HG03095 (cell line): Measurements from ENCODE around the gene KCNA3.

ENCODE experiments used
- ATAC-seq: cut with Tn5 transposase; IDR thresholded peaks from one replicate; pipeline ENCODE4 v1.9.1; 2021; ENCODE audit warnings: moderate library complexity; ENCODE audit not compliant: unreplicated experiment

KCNA3 gene

DNA sequence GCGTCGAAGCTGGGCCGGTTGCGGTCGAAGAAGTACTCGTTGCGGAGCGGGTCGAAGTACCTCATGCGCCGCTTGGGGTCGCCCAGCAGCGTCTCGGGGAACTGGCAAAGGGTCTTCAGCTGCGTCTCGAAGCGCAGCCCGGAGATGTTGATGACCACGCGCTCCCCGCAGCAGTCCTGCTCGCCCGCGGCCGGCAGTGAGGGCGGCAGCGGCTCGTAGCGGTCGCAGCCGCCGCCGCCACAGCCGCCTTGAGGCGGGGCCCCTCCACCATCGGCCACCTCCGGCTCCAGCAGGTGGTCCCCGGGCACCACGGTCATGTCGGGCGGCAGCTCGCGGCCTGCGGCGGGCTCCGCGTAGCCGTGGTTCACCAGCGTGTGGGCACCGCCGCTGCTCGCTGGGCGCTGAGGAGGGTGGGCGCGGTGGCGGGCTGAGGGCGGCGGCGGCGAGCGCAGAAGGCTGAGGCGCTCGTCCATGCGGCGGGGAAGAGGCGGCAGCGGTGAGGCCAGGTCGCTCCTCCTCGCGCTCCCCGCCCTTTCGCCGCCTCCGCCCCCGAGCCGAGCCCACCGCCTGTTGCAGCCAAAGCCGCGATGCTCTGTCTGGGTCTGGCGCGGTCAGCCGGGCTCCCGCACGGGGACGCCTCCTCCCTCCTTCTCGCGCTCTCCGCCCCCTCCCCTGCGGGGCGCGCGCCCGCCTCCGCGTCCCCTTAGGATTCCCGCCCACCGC lies at the start of gene KCNA3:
Gene KCNA3 (minus strand): TSS at position 604 of the 723 bp plus-strand sequence. CDS start 131 bp downstream, at position 473.
- no peak for ATAC-seq

DNA sequence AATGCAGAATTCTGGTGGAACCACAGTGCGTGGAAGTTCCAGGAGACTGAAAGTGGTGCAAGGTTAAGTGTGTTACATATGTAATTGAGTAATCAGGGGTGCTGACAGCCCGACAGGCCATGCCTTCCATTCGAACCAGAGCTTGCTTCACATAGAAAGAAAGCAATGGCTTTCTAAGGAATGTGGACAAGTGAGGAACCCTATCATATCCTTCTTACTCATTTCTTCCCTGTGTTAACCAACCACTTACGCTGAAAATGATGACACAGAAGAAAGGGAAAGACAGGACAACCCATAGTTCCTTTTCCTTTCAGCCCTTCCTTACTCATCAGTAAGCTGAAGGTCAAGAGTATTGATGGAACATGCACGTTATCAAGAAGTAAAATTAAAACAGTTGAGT lies 48.1 kb upstream of the KCNA3 start:
- ATAC-seq, result no peak

DNA sequence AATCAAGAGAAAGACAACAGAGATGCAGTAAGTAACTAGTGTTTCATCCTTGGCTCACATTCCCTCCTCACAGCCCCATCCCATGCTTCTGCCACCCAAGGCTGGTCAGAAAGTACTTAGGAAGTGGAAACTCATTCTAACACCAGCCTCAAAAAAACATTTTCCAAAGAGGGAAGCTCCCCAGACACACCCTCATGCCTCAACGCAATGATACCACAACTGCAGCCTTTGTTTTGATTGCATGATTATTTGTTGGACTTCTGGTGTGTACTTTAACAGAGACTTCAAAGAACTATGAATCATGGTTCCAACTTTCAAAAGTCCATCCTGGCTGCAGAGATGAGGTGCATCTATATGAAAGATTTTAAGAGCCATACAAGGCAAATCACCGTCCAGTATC lies 45.2 kb upstream of the KCNA3 start:
- no peak for ATAC-seq

DNA sequence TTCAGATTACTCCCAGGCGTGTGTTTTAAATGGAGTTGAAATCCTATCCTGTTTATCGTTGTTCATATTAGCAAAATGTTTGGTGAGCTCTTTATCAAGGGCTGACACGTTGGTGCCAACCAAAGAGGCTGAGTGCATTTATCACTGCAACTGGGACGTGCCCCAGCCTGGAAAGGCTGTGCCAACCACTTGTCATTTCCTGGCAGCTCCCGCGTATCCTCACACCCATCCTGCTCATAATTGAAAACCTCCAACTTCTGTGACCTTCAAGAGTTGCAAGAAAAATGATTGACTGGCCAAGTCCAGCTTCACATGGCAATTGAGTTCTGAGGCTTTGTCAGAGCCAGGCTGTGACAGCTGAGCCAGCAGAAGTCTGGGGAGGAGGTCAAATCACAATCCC lies 43.7 kb upstream of the KCNA3 start:
- ATAC-seq, result no peak

DNA sequence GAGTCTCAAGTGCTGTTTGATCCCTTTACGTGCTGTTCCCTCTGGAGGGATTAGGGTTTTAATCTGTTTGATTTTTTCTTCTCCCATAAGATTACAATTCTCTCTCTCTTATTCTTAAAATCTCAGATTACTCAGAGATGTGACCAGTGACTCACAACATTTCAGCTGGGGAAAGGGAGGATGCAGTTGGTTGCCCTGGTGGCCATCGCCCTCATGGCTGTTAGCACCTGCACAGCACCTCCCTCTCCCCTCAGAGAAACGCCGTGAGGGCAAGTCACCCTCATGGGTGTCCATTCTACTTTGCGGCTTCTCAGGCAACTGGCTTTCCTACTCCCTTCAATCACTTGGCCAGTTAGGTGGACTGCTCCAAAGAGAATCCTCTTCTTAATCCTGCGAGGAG lies 42.4 kb upstream of the KCNA3 start:
- no peak for ATAC-seq

DNA sequence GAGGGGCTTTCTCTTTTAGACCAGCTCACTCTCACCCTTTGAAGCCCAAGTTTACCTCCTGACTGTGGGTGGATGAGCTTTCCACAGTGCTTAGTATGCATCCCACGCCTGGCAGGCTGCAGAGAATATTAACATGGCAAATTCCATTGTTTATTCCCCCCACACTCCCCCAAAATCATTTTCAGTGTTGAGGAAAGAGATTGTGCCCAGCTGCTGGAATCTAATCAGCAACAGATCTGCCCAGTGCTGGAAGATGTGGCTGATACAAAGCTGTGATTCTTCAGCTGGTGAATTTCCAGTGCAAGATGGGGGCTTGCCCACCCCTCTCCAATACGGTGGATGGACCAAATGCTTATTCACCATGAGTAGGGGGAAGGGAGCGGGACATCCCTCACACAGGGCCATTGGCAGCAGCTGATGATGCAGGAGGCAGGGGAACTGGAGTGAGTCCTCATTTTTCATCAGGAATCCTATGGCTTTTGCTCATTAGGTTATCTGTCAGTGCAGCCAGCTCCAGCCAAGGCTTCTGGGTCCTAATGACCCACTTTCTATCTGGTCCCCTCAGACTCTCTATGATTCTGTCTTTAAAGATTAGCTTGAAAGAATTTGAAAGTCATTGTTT lies 39.7 kb upstream of the KCNA3 start:
- ATAC-seq, result no peak

DNA sequence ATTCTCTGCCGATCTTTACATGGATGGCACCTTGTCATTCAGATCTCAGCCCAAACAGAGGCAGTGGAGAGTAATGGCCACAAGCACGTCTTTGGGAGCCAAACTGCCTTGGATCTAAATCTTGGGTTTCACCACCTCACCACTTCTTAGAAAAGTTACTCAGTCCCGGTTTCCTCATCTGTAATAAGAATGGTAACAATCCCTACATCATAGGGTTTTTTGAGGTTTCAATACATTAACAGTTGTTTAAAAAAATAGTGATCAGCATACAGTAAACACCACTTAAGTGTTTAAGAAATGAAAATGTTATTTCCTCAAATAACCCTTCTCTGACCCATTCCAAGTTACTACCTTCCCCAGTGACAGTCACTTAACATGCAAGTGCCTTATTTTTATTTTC lies 38.5 kb upstream of the KCNA3 start:
- no peak for ATAC-seq

DNA sequence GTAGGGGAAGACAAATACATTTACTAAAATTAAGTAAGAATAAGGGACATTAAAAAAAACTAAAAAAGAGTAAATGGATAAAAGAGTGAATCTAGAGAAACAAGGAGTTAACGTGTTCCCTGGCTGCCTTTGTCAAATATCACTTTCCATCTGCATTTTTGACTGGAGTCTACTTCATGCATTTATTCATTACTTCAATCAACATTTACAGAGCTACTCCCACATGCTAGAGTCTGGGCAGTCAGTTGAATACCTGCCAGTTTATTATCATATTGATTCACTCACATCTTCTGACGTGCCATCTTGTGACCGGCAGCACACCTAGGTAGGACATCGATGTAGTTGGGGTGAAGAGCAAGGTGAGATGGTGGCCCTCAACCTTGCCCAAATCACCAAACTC lies 35.6 kb upstream of the KCNA3 start:
- no peak for ATAC-seq

DNA sequence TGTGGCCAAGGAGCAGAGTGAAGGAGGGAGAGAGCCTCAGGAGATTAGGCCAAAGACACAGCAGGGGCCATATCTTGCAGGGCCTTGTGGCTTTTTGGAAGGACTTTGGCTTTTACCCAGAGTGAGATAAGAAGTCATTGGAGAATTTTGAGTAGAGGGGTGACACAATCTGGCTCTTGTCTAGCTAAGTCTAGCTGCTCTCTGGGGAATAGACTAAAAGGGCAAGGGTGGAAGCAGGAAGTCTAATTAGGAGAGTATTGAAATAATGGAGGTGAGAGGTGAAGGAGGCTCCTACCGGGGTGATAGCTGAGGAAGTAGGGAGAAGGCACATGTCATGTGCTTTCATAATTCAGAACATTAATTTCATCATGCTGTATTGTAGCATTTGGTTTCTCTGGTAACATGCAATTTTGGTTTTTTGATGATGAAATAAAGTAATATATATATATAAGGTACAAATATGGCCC lies 34.3 kb upstream of the KCNA3 start:
- ATAC-seq, result no peak

DNA sequence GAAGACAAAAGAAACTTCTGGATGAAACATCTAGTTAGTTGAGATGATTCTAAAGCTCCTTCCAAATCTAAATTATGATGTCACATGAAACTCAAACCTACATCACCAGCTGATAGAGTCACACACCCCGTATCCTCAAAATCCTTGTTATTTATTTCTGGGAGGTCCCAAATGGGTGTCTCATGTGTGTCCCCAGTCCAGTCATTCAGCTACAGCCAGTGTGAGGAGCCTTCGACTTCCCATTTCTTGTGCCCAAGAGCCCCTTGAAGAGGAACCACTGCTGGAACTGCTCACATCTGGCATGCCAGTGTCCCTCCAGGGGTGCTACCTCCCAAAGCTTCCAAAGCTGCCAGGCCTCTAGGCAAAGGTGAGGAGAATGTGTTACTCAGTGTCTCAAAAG lies 32.5 kb upstream of the KCNA3 start:
- ATAC-seq, result no peak

DNA sequence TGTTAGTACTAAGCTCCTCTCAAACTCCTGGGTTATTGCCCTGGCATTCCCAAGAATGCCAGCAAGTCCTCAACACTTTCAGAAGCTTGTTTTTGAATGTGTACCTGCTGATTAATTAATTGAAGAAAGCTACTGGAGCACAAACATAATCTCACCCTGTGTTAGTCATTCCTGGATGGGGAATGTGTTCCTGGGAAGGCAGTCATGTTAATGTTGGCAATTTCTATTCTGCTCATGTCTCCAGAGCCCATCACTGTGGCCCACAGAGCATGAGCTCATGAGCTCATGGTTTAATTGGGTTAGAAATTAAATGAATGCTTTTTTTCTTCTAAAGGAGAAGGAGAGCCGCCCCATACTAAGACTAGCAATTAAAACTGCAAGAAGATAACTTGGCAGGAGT lies 31.9 kb upstream of the KCNA3 start:
- ATAC-seq, result no peak

DNA sequence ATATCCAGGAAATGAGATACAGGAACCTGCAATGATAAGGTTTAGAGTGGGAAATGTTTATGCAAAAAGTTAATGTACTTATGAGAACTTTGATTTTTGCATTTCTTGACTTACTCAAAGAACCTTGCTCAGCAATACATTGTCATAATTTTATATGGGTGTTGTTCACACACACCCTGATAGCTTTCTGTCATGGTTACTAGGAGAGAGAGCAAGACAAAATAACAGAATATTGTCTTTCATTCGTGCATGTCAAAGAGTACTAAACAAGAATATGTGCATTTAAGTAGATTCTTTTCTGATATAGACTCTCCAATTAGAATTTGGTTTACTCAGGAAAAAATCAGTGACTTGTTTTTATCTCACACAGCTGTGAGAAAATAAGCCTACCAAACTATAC lies 27.5 kb upstream of the KCNA3 start:
- no peak for ATAC-seq

DNA sequence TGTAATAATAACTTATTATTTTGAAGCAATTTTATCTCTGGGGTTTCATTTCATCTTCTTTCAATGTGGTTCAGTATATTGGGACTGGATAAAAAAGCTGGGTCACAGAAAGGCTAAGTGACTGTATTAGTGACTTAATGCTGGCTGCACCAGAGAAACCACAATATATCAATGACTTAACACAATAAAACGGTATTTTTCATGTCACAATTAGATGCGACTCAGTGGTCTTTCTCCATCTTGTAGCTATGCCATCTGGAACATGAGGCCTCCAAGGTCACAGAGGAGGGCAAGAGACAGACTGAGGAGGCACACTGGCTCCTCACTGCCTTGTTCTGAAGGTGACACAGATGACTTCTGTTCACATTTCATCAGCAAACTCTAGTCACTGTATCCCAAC lies 26.0 kb upstream of the KCNA3 start:
- no peak for ATAC-seq

DNA sequence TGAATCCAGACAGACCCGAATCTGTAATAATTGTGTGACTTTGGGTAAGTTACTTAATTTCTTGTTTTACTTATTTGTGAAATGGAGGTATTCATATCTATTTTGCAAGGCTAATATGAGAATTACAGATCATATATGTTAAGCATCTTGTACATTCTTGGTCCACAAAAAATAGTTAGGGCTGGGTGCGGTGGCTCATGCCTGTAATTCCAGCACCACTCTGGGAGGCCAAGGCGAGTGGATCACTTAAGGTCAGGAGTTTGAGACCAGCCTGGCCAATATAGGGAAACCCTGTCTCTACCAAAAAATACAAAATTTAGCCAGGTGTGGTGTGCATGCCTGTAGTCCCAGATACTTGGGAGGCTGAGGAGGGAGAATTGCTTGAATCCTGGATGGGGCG lies 22.9 kb upstream of the KCNA3 start:
- ATAC-seq, result no peak

DNA sequence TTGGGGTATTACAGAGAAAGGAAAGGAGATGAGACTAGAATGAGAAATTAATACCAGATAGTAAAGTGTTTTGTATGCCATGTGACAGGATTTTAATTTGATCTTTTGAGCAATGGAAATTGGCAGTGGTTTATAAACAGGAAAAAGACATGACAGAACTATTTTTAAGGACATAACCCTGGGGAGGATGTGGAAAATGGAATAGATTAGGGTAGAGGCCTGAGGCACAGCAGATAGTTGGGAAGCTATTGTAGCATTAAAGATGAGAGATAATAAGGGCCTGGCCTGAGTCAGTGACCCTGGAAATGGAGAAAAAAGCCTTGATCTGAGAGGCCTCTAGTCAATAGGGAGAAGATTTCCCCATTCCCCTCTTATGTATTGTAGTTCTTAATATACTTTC lies 22.1 kb upstream of the KCNA3 start:
- no peak for ATAC-seq

DNA sequence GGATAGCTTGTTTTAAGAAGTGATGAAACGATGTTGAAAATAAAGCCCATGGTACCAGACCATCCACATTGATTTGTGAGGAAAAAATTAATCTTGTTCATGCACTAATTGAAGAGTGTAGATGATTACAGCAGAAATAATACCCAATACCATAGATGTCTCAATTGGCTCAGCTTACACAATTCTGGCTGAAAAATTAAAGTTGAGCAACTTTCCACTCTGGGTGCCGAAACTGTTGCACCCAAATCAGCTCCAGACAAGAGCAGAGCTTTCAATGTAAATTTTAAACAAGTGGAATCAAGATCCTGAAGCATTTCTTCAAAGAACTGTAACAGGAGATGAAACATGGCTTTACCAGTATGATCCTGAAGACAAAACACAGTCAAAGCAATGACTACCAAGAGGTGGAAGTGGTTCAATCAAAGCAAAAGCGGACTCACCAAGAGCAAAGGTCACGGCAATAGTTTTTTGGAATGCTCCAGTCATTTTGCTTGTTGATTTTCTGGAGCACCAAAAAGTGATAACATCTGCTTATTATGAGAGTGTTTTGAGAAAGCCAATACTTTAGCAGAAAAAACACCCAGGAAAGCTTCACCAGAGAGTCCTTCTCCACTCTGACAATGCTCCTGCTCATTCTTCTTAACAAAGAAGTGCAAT lies 16.1 kb upstream of the KCNA3 start:
- no peak for ATAC-seq

DNA sequence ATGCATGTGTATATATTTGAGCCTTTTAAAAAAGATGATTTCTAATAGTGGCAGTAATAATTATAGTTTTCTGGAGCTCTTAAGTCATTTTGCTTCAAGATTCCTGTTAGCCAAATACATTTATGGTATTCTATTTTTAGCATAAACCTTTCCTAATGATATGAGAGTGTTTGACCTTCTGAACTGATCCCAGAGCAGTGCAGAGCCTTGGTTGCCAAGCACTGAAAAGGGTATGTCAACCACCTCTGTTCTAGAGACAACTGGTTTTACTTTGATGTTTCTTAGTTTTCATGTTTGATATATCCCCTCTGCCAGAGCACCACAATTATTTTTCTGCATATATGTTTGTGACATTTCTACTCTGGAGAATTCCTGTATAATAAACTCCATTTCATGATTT lies 15.1 kb upstream of the KCNA3 start:
- ATAC-seq, result no peak

DNA sequence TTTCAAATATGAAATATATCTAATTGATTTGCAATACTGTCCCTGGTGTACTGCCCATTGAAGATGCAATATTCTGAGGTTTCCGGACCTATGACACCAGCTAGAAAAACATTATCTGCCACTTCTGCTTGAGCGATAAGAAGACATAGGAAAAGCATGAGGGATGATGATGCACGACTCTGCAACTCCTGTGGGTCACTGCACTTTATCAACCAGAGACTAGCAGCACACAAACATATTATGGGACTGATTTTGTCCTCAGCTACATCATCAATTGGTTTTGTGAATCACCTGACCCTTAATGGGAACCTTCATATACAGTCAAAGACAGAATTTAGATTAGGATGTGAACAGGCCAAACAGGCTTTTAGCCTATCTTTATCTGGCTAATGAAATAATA lies 13.8 kb upstream of the KCNA3 start:
- no peak for ATAC-seq

DNA sequence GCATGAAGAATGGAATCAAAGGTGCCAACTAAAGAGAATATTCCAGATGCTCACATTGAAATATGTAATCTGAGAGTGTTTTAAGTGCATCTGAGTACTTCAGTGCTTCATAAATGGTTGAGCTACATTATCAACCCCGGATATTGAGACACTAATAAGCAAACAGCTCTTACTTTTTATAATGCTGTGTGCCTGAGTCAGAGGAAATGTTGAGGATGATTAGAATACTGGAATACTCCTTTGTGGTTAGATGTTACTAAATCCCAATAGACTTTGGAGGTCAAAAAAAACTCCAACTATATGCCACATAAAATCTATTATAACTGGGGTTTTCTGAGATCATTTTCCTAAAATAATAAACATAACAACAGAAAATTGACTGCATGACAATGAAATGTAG lies 12.5 kb upstream of the KCNA3 start:
- no peak for ATAC-seq

DNA sequence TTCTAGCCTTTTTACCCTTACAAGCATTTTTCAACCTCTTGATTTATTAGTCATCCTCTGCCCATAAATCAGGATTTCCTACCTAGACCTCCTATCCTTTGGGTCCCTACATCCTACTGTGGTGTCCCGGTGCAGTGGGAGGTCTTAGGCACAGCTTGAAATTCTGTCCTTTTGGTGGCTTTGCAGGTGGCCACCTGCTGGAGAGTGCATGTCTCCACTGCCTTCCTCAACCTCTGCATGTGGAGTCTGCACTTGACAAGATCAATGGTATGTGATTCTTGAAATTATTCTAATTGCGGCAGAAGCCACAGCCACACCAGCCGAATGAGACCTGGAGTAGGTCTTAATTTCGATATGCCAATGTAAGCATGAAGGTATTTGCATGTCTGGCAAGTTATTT lies 11.4 kb upstream of the KCNA3 start:
- ATAC-seq, result no peak

DNA sequence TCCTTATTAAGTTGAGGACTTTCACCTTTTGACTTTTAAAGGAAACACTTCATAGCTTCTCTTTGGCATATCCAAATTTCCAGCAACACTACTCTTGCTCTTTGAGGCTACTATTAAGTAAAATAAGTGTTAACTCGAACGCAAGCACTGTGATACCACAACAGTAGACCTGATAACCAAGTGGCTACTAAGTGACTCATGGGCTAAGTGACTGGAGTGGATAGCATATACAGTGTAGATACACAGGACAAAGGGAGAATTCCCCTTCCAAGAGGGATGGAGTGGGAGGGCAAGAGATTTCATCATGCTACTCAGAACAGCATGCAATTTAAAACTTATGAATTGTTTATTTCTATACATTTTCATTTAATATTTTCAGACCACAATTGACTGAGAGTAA lies 9.8 kb upstream of the KCNA3 start:
- no peak for ATAC-seq

DNA sequence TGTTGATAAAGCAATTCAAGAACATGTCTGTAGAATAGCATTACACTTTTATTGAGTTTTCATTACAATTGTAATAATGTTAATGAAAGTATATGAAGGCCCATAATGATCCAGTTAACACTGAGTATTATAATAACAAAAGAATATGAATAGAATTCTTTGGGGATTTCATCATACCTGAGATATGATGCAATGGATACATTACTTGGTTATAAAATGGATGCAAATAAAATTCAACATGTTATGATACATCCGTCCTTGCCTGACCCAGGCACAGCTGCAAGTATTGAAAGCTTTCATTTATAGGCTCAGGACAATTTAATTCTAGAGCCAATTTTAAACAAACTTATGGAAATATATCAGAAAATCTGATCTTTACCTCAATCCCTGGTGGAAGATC lies 8.2 kb upstream of the KCNA3 start:
- ATAC-seq, result no peak
